Astrocyte (in vitro differentiated cells and primary cell): Measurements from ENCODE around the gene BCHE. TPM values are rescaled to one million over a fixed set of nuclear protein-coding genes. Genes with fewer than 3 reads are reported as not detected.
A peak's percentile ranks its signal among the peaks of the same experiment; 100 is the strongest.

Experiments used
- DNase-seq: peaks from one replicate; pipeline ENCODE4 v3.0.0-alpha.2; 2010; ENCODE audit warnings: low read depth
- FAIRE-seq: peaks from 2 replicates; lab custom pipeline; 2011; peaks lifted over from hg19 to GRCh38; lab: Jason Lieb, UNC
- H2AFZ ChIP-seq: 2 replicates; pipeline ENCODE4 v1.6.0; 2012; ENCODE audit warnings: low read depth, low read length, inconsistent platforms
- H3K27ac ChIP-seq: 2 replicates; pipeline ENCODE4 v1.5.1; 2011; ENCODE audit warnings: low read depth, low read length, inconsistent platforms
- H3K27me3 ChIP-seq: 2 replicates; pipeline ENCODE4 v1.6.0; 2011; ENCODE audit warnings: low read length, inconsistent platforms; ENCODE audit not compliant: insufficient read depth
- H3K36me3 ChIP-seq: 2 replicates; pipeline ENCODE4 v1.5.1; 2011; ENCODE audit warnings: low read length, inconsistent platforms; ENCODE audit not compliant: insufficient read depth
- H3K4me1 ChIP-seq: 2 replicates; pipeline ENCODE4 v1.5.1; 2011; ENCODE audit warnings: low read length, inconsistent platforms; ENCODE audit not compliant: insufficient read depth
- H3K4me2 ChIP-seq: 2 replicates; pipeline ENCODE4 v1.6.0; 2012; ENCODE audit warnings: low read length, inconsistent platforms
- H3K4me3 ChIP-seq: 2 replicates; pipeline ENCODE4 v1.5.1; 2011; ENCODE audit warnings: low read depth, mild to moderate bottlenecking, low read length, inconsistent platforms; ENCODE audit not compliant: insufficient read depth
- H3K79me2 ChIP-seq: 2 replicates; pipeline ENCODE4 v1.6.0; 2012; ENCODE audit warnings: mild to moderate bottlenecking, low read length, inconsistent platforms; ENCODE audit not compliant: insufficient read depth
- H3K9ac ChIP-seq: 2 replicates; pipeline ENCODE4 v1.6.0; 2012; ENCODE audit warnings: mild to moderate bottlenecking, low read length, inconsistent platforms
- H3K9me3 ChIP-seq: 2 replicates; pipeline ENCODE4 v1.5.1; 2012; ENCODE audit warnings: low read depth, mild to moderate bottlenecking, low read length, inconsistent platforms; ENCODE audit not compliant: insufficient read depth
- H4K20me1 ChIP-seq: 2 replicates; pipeline ENCODE4 v1.6.0; 2012; ENCODE audit warnings: low read length, inconsistent platforms; ENCODE audit not compliant: insufficient read depth
- H3K27ac Mint-ChIP-seq: one replicate; pipeline ENCODE4 v1.8.0; 2021; ENCODE audit warnings: mild to moderate bottlenecking, mixed read lengths; ENCODE audit not compliant: unreplicated experiment
- H3K27me3 Mint-ChIP-seq: one replicate; pipeline ENCODE4 v1.8.0; 2021; ENCODE audit warnings: low read depth, mixed read lengths; ENCODE audit not compliant: unreplicated experiment
- H3K36me3 Mint-ChIP-seq: one replicate; pipeline ENCODE4 v1.8.0; 2021; ENCODE audit warnings: low read depth, mixed read lengths; ENCODE audit not compliant: unreplicated experiment
- H3K4me1 Mint-ChIP-seq: one replicate; pipeline ENCODE4 v1.8.0; 2021; ENCODE audit warnings: low read depth, mixed read lengths; ENCODE audit not compliant: unreplicated experiment
- H3K4me3 Mint-ChIP-seq: one replicate; pipeline ENCODE4 v1.8.0; 2021; ENCODE audit warnings: mild to moderate bottlenecking, moderate library complexity, mixed read lengths; ENCODE audit not compliant: unreplicated experiment
- H3K9me3 Mint-ChIP-seq: one replicate; pipeline ENCODE4 v1.8.0; 2021; ENCODE audit warnings: mild to moderate bottlenecking, mixed read lengths; ENCODE audit not compliant: unreplicated experiment
- EZH2 ChIP-seq: IDR thresholded peaks from 2 replicates; pipeline ENCODE4 v1.6.1; 2012; ENCODE audit warnings: mild to moderate bottlenecking, low read length, inconsistent platforms; ENCODE audit not compliant: insufficient read depth
- total RNA-seq: library from RNA; stranded (reverse); gene quantifications from 2 replicates; pipeline ENCODE4 v1.2.1, GENCODE V29; 2021
- TF ChIP-seq, protein P1 (sequence below): IDR thresholded peaks from 2 replicates; pipeline ENCODE4 v1.5.1; 2011; ENCODE audit warnings: low read depth, mild to moderate bottlenecking, inconsistent platforms, low read length, moderate library complexity; ENCODE audit not compliant: insufficient read depth

BCHE gene
- total RNA-seq, 1 donor from 2014 or later: 10.6 TPM

DNA sequence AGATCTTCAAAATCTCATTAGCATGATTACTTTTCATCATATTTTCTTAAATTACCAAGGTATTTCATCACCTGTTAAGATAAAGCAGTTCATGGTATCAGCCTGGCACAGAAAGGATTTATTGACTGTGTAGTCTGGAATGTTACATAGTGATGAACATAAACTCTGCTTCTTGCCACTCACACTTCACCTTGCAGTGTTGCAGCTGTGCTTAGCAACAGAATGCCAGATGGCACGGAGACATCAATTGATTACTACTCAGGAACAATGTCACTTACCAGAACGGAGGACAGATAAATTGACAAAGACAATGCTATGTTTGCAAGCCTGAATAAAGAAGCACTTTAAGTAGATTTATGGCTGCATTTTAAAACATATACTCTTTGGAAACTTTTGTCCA is 15.0 kb upstream of the BCHE start:
- Histone ChIP-seq H2AFZ (no peak overlapping the region), H4K20me1 (no peaks in the 10 kb centered on the region), H3K9ac (no peak overlapping the region), H3K36me3 (no peaks in the 10 kb centered on the region), H3K27ac (no peak overlapping the region), H3K4me1 (no peaks in the 10 kb centered on the region), H3K4me3 (no peak overlapping the region), H3K9me3 (no peaks in the 10 kb centered on the region), H3K4me2 (no peak overlapping the region), H3K27me3 (no peaks in the 10 kb centered on the region), H3K79me2 (no peaks in the 10 kb centered on the region)
- Mint-ChIP-seq H3K27me3 (no peaks in the 10 kb centered on the region), H3K4me1 (no peaks in the 10 kb centered on the region), H3K4me3 (no peak overlapping the region), H3K36me3 (no peaks in the 10 kb centered on the region), H3K27ac (no peak overlapping the region), H3K9me3 (no peaks in the 10 kb centered on the region)
- FAIRE-seq (no peak), DNase-seq (no peak)
- TF ChIP-seq EZH2: no peak
- TF ChIP-seq, protein P1, sequence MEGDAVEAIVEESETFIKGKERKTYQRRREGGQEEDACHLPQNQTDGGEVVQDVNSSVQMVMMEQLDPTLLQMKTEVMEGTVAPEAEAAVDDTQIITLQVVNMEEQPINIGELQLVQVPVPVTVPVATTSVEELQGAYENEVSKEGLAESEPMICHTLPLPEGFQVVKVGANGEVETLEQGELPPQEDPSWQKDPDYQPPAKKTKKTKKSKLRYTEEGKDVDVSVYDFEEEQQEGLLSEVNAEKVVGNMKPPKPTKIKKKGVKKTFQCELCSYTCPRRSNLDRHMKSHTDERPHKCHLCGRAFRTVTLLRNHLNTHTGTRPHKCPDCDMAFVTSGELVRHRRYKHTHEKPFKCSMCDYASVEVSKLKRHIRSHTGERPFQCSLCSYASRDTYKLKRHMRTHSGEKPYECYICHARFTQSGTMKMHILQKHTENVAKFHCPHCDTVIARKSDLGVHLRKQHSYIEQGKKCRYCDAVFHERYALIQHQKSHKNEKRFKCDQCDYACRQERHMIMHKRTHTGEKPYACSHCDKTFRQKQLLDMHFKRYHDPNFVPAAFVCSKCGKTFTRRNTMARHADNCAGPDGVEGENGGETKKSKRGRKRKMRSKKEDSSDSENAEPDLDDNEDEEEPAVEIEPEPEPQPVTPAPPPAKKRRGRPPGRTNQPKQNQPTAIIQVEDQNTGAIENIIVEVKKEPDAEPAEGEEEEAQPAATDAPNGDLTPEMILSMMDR: no peak

DNA sequence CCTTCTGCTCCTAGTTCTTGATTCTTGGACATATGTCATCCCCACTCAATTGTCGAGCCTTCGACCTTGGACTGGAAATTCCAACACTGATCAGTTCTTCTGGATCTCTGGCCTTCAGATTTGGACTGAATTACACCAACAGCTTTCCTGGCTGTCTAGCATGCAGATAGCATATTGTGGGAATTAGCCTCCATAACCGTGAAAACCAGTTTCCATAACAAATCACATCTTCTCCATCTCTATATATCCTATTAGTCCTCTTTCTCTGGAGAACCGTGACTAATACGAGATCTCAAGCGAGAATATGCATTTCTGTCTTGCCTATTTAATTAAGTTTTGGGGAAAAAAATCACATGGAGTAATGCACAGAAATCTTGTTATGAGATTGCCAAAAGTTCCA is 8.8 kb upstream of the BCHE start:
- H3K9me3 Mint-ChIP-seq: no peaks in the 10 kb centered on the region
- Histone ChIP-seq H3K9me3 (no peaks in the 10 kb centered on the region), H3K36me3 (no peaks in the 10 kb centered on the region), H4K20me1 (no peaks in the 10 kb centered on the region), H3K27me3 (no peaks in the 10 kb centered on the region), H3K4me2 (no peak overlapping the region), H2AFZ (no peak overlapping the region), H3K27ac (no peak overlapping the region), H3K79me2 (no peaks in the 10 kb centered on the region), H3K4me3 (no peak overlapping the region), H3K4me1 (no peaks in the 10 kb centered on the region), H3K9ac (no peak overlapping the region)
- FAIRE-seq (no peak), DNase-seq (no peak)
- no peak overlapping the region for H3K27ac Mint-ChIP-seq
- no peaks in the 10 kb centered on the region for H3K4me1 Mint-ChIP-seq
- H3K36me3 Mint-ChIP-seq: no peaks in the 10 kb centered on the region
- TF ChIP-seq EZH2: no peak
- TF ChIP-seq, protein P1: no peak
- H3K27me3 Mint-ChIP-seq: no peaks in the 10 kb centered on the region
- no peak overlapping the region for H3K4me3 Mint-ChIP-seq

DNA sequence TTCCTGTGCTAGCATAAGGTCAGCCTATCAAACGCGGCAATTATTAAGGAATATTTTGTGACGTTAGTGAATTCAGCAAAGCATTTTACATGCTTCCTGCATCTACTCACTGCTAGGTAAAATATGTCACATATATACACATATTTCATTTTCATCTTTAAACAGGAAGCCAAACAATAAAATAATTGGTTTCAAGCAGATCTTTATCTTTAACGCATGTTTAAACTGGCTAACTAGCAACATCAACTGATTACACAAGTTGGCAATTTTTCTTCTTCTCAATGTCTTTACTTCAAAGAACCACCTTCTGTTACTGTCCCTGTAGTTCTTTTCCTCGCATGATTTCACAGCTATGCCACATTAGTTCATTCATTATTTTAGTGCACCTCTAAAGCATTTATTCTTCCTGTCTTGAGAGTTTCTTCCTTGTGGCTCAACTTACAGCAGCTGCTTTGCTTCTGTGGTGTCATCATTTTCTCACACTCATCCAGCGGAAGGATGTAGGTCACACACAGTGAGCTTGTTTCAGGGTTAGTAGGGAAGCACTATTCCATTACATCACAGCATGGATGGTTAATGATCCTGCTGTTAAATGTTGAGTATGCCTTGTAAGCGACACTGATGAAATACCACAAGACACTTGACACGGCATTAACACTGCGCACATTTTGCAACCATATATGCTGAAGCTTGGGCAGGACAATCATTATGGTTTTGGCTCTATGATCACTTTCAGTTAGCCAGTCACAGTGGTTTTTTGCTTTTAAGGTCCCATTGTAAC is 2.3 kb upstream of the BCHE start:
- Histone ChIP-seq H3K9ac (no peak overlapping the region), H3K27ac (no peak overlapping the region), H3K4me1 (no peaks in the 10 kb centered on the region), H3K9me3 (no peaks in the 10 kb centered on the region), H3K79me2 (no peaks in the 10 kb centered on the region), H2AFZ (no peak overlapping the region), H3K36me3 (no peaks in the 10 kb centered on the region), H3K4me3 (no peak overlapping the region), H3K4me2 (no peak overlapping the region), H3K27me3 (no peaks in the 10 kb centered on the region), H4K20me1 (no peaks in the 10 kb centered on the region)
- H3K9me3 Mint-ChIP-seq: no peaks in the 10 kb centered on the region
- DNase-seq (peak; percentile 27), FAIRE-seq (no peak)
- no peaks in the 10 kb centered on the region for H3K36me3 Mint-ChIP-seq
- H3K27ac Mint-ChIP-seq: no peak overlapping the region
- no peak for TF ChIP-seq EZH2
- TF ChIP-seq, protein P1: no peak
- no peaks in the 10 kb centered on the region for H3K27me3 Mint-ChIP-seq
- no peak overlapping the region for H3K4me3 Mint-ChIP-seq
- peaks cover 2% of the 10 kb centered on the region for H3K4me1 Mint-ChIP-seq
